T-cell (primary cell): ENCODE data around the gene MIER2. TPM values are rescaled to one million over a fixed set of nuclear protein-coding genes. Genes with fewer than 3 reads are reported as not detected.

Experiments used
- ATAC-seq, 4 experiments: fragments of 200-7000 bp in 3 of 4; fragments of 150-1000 bp in 1 of 4; cut with Tn5 transposase; replicated peaks in 1 of 4; 1 replicate in 3 of 4; 2 replicates in 1 of 4; pipeline ENCODE4 v1.10.0; 2021; ENCODE audit warnings: moderate library complexity in 3 of 4, mild to moderate bottlenecking in 2 of 4, moderate number of reproducible peaks in 1 of 4
- CTCF ChIA-PET, 2 donors: fragments of 300-600 bp; sonication (Branson Sonifier 250); formaldehyde crosslinking; loops; one replicate each; lab custom pipeline; 2022; ENCODE audit warnings: antibody characterized with exemption in 2 of 2; lab: Charles Lee
- POLR2A ChIA-PET, 2 donors: fragments of 300-600 bp; sonication (Branson Sonifier 250); formaldehyde crosslinking; loops; one replicate each; lab custom pipeline; 2022; ENCODE audit warnings: antibody characterized with exemption in 2 of 2; lab: Charles Lee
- DNase-seq, 35 experiments: peaks; one replicate each; pipeline versions ENCODE4 v3.0.0 to v3.0.0-alpha.2; 2013 to 2023
- H3K27ac ChIP-seq: one replicate; pipeline ENCODE4 v1.5.1; 2013; ENCODE audit warnings: low read length
- H3K27me3 ChIP-seq, 2 experiments: replicated peaks in 1 of 2; 1 replicate in 1 of 2; 2 replicates in 1 of 2; pipeline versions ENCODE4 v1.6.1 to v1.7.0; 2013; ENCODE audit warnings: low read length in 1 of 2, mixed read lengths in 1 of 2; ENCODE audit not compliant: control insufficient read depth in 2 of 2, insufficient read depth in 2 of 2; ENCODE audit errors: extremely low read depth in 1 of 2
- H3K36me3 ChIP-seq, 2 donors: 1 replicate in 1 of 2; 2 replicates in 1 of 2; pipeline versions ENCODE4 v1.6.1 to v1.7.0; 2013; ENCODE audit warnings: low read length in 1 of 2; ENCODE audit not compliant: control insufficient read depth in 2 of 2, insufficient read depth in 1 of 2; ENCODE audit errors: extremely low read depth in 1 of 2
- H3K4me1 ChIP-seq, 2 experiments: 1 replicate in 1 of 2; 2 replicates in 1 of 2; pipeline versions ENCODE4 v1.6.1 to v1.7.0; 2013; ENCODE audit warnings: low read length in 2 of 2, mixed read lengths in 1 of 2; ENCODE audit not compliant: insufficient read depth in 2 of 2, control insufficient read depth in 1 of 2; ENCODE audit errors: extremely low read depth in 1 of 2
- H3K4me3 ChIP-seq, 2 donors: 1 replicate in 1 of 2; 2 replicates in 1 of 2; pipeline versions ENCODE4 v1.5.1 to v1.7.0; 2013; ENCODE audit warnings: mild to moderate bottlenecking in 2 of 2, low read length in 1 of 2, moderate library complexity in 1 of 2; ENCODE audit not compliant: control insufficient read depth in 1 of 2; ENCODE audit errors: extremely low read depth in 1 of 2
- H3K9me3 ChIP-seq: 2 replicates; pipeline ENCODE4 v1.7.0; 2013
- H3K27ac Mint-ChIP-seq, 2 donors: one replicate each; pipeline ENCODE4 v1.8.0; 2020 to 2021; ENCODE audit warnings: mild to moderate bottlenecking in 2 of 2, mixed read lengths in 2 of 2
- H3K27me3 Mint-ChIP-seq, 2 donors: one replicate each; pipeline ENCODE4 v1.8.0; 2021 to 2022; ENCODE audit warnings: mixed read lengths in 2 of 2
- H3K36me3 Mint-ChIP-seq: one replicate; pipeline ENCODE4 v1.8.0; 2021; ENCODE audit warnings: mixed read lengths
- H3K4me1 Mint-ChIP-seq, 3 donors: one replicate each; pipeline ENCODE4 v1.8.0; 2020 to 2022; ENCODE audit warnings: mixed read lengths in 3 of 3, mild to moderate bottlenecking in 1 of 3
- H3K4me3 Mint-ChIP-seq, 3 donors: one replicate each; pipeline ENCODE4 v1.8.0; 2020 to 2022; ENCODE audit warnings: mild to moderate bottlenecking in 3 of 3, mixed read lengths in 3 of 3, moderate library complexity in 3 of 3
- H3K9me3 Mint-ChIP-seq, 3 donors: one replicate each; pipeline ENCODE4 v1.8.0; 2020 to 2022; ENCODE audit warnings: mixed read lengths in 3 of 3
- WGBS: methylation state at CpG from one replicate; pipeline ENCODE4 v1.1.5; 2013; ENCODE audit warnings: missing lambda C conversion rate; ENCODE audit not compliant: insufficient coverage; 5-methylcytosine and 5-hydroxymethylcytosine counted together
- total RNA-seq, 35 experiments: library from RNA in 6 of 35; stranded (reverse) in 6 of 35; fragments of 120-200 nt in 1 of 35; gene quantifications; one replicate each; pipeline versions ENCODE4 v1.2.1 to v1.2.4 and lab custom pipeline; 2013 to 2026

Gene MIER2
- total RNA-seq, 5 donors from 2014 or later (not counting 1 experiment from before 2014, with no cell fraction given) = 13.1 to 23.2 (median 18.0) TPM

- Histone ChIP-seq H3K27me3 (peaks cover 0 to 57% of the 10 kb centered on the region in 2 experiments), H3K4me1 (peaks cover 0 to 13% of the 10 kb centered on the region in 2 experiments), H3K4me3 (no peak overlapping the region), H3K36me3 (no peaks in the 10 kb centered on the region), H3K9me3 (no peaks in the 10 kb centered on the region), H3K27ac (no peak overlapping the region)
- ChIA-PET POLR2A (no interaction called here), CTCF (no interaction called here)
- Mint-ChIP-seq H3K4me1 (peaks cover 0 to 9% (median 7%) of the 10 kb centered on the region in 3 donors), H3K4me3 (no peak overlapping the region), H3K27ac (no peak overlapping the region), H3K36me3 (no peaks in the 10 kb centered on the region), H3K27me3 (peaks cover 26 to 36% of the 10 kb centered on the region in 2 donors), H3K9me3 (no peaks in the 10 kb centered on the region)
- 87% methylated on average over 14 of the region's 19 CpGs for WGBS
- DNase-seq (no peak), ATAC-seq (no peak)
Measured at GRCh38 chr19:287381-287871, 57.2 kb downstream of the MIER2 start.

GRCh38 chr19:283395-283794 lies 61.2 kb downstream of the MIER2 start:
- Mint-ChIP-seq H3K27ac (no peak overlapping the region), H3K9me3 (no peaks in the 10 kb centered on the region), H3K27me3 (peaks cover 16 to 25% of the 10 kb centered on the region in 2 donors), H3K4me3 (no peak overlapping the region), H3K4me1 (no peaks in the 10 kb centered on the region), H3K36me3 (no peaks in the 10 kb centered on the region)
- Histone ChIP-seq H3K4me1 (no peaks in the 10 kb centered on the region), H3K27ac (no peak overlapping the region), H3K4me3 (no peak overlapping the region), H3K9me3 (no peaks in the 10 kb centered on the region), H3K27me3 (peaks cover 0 to 54% of the 10 kb centered on the region in 2 experiments), H3K36me3 (no peaks in the 10 kb centered on the region)
- ATAC-seq (no peak), DNase-seq (no peak)
- 78% methylated on average over 6 of the region's 10 CpGs for WGBS
- ChIA-PET CTCF (no interaction called here), POLR2A (no interaction called here)

DNA sequence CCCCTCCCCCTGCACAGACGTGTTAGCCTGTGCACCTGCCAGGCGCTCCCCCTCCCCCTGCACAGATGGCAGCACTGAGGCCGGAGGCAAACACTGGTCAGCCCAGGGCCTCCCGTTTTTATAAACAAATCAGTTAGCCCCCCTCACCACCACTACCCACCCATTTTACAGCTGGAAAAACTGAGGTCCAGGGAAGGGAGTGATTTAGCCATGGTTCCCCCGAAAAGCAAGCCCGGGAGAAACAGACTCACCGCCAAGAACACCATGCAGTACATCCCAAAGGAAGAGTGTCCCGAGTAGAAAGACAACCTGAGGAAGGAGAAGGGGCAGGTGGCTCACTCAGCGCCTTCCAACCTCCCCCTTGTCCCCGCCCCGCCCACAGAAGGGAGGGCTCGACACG lies 62.1 kb downstream of the MIER2 start:
- POLR2A ChIA-PET = no interaction called here

DNA sequence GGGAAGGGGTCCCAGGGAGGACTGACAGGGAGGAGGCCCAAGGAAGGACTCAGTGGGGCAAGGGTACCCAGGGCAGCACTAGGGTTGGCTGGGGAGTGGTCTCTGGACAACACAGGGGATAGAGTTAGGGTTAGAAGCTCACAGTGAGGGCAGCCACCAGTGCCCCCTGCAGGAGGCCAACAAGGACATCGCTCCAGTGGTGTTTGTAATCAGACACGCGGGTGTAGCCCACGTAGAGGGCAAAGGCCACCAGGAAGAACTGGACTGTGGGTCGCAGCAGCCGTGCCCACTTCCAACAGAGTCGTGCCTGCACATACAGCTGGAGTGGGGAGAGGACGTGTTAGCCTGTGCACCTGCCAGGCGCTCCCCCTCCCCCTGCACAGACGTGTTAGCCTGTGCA lies 62.6 kb downstream of the MIER2 start:
- Histone ChIP-seq H3K4me1 (no peaks in the 10 kb centered on the region), H3K27me3 (peaks cover 0 to 52% of the 10 kb centered on the region in 2 experiments), H3K9me3 (no peaks in the 10 kb centered on the region), H3K36me3 (no peaks in the 10 kb centered on the region), H3K27ac (no peak overlapping the region), H3K4me3 (no peak overlapping the region)
- ChIA-PET POLR2A (no interaction called here), CTCF (no interaction called here)
- 77% methylated on average over 6 of the region's 10 CpGs for WGBS
- Mint-ChIP-seq H3K9me3 (no peaks in the 10 kb centered on the region), H3K4me1 (no peaks in the 10 kb centered on the region), H3K27ac (no peak overlapping the region), H3K4me3 (no peak overlapping the region), H3K27me3 (peaks cover 14 to 28% of the 10 kb centered on the region in 2 donors), H3K36me3 (no peaks in the 10 kb centered on the region)
- ATAC-seq = no peak
- DNase-seq = no peak

More for the DNA sequence above, 62.1 kb downstream of the MIER2 start:
- Mint-ChIP-seq H3K4me1 (no peaks in the 10 kb centered on the region), H3K36me3 (no peaks in the 10 kb centered on the region), H3K27me3 (peaks cover 12 to 27% of the 10 kb centered on the region in 2 donors), H3K4me3 (no peak overlapping the region), H3K9me3 (no peaks in the 10 kb centered on the region), H3K27ac (no peak overlapping the region)
- Histone ChIP-seq H3K27me3 (peaks cover 0 to 52% of the 10 kb centered on the region in 2 experiments), H3K4me1 (no peaks in the 10 kb centered on the region), H3K4me3 (no peak overlapping the region), H3K27ac (no peak overlapping the region), H3K36me3 (no peaks in the 10 kb centered on the region), H3K9me3 (no peaks in the 10 kb centered on the region)
- 60% methylated on average over 1 of the region's 13 CpGs for WGBS
- CTCF ChIA-PET = no interaction called here
- ATAC-seq = no peak
- DNase-seq = no peak

GRCh38 chr19:281156-281853 lies 63.3 kb downstream of the MIER2 start:
- Mint-ChIP-seq H3K4me3 (no peak overlapping the region), H3K27me3 (peaks cover 16 to 26% of the 10 kb centered on the region in 2 donors), H3K4me1 (no peaks in the 10 kb centered on the region), H3K9me3 (no peaks in the 10 kb centered on the region), H3K27ac (no peak overlapping the region), H3K36me3 (no peaks in the 10 kb centered on the region)
- no peak for DNase-seq
- Histone ChIP-seq H3K27me3 (peaks cover 0 to 57% of the 10 kb centered on the region in 2 experiments), H3K27ac (no peak overlapping the region), H3K36me3 (no peaks in the 10 kb centered on the region), H3K9me3 (no peaks in the 10 kb centered on the region), H3K4me3 (no peak overlapping the region), H3K4me1 (no peaks in the 10 kb centered on the region)
- no peak for ATAC-seq
- ChIA-PET CTCF (no interaction called here), POLR2A (no interaction called here)
- WGBS = 86% methylated on average over 15 of the region's 16 CpGs

GRCh38 chr19:280541-281009 lies 64.0 kb downstream of the MIER2 start:
- Mint-ChIP-seq H3K27ac (no peak overlapping the region), H3K27me3 (peaks cover 23 to 32% of the 10 kb centered on the region in 2 donors), H3K4me1 (no peaks in the 10 kb centered on the region), H3K9me3 (no peaks in the 10 kb centered on the region), H3K4me3 (no peak overlapping the region), H3K36me3 (no peaks in the 10 kb centered on the region)
- H3K4me3 ChIP-seq = no peak overlapping the region
- no peak overlapping the region for H3K27ac ChIP-seq
- no peaks in the 10 kb centered on the region for H3K9me3 ChIP-seq
- peaks cover 0 to 63% of the 10 kb centered on the region in 2 experiments for H3K27me3 ChIP-seq
- ChIA-PET CTCF (no interaction called here), POLR2A (no interaction called here)
- H3K4me1 ChIP-seq = no peaks in the 10 kb centered on the region
- DNase-seq = no peak
- no peaks in the 10 kb centered on the region for H3K36me3 ChIP-seq
- no peak for ATAC-seq
- 78% methylated on average over 12 of the region's 12 CpGs for WGBS
